ENCODE data around the gene EID2.

Gene EID2

GRCh38 chr19:39544226-39544903 is 4.4 kb upstream of the EID2 start:
- Histone ChIP-seq H3K4me1 (ENCODE audit: low read depth, poor library complexity, severe bottlenecking) (peaks cover 5% of the 10 kb centered on the region), H3K79me2 (ENCODE audit: insufficient read depth, low read depth) (no peaks in the 10 kb centered on the region), H2AFZ (ENCODE audit: low read depth) (no peak overlapping the region), H3K4me2 (no peak overlapping the region), H3K4me3 (IDR thresholded peaks at IDR 0.05; ENCODE audit: insufficient read depth, low read depth, low read length) (no peak overlapping the region), H3K36me3 (ENCODE audit: insufficient read depth) (no peaks in the 10 kb centered on the region), H3K27ac (no peak overlapping the region), H3K27me3 (ENCODE audit: insufficient read depth, low read depth) (no peaks in the 10 kb centered on the region), H3K9ac (no peak overlapping the region), H4K20me1 (ENCODE audit: insufficient read depth) (no peaks in the 10 kb centered on the region)
- TF ChIP-seq, protein P1, sequence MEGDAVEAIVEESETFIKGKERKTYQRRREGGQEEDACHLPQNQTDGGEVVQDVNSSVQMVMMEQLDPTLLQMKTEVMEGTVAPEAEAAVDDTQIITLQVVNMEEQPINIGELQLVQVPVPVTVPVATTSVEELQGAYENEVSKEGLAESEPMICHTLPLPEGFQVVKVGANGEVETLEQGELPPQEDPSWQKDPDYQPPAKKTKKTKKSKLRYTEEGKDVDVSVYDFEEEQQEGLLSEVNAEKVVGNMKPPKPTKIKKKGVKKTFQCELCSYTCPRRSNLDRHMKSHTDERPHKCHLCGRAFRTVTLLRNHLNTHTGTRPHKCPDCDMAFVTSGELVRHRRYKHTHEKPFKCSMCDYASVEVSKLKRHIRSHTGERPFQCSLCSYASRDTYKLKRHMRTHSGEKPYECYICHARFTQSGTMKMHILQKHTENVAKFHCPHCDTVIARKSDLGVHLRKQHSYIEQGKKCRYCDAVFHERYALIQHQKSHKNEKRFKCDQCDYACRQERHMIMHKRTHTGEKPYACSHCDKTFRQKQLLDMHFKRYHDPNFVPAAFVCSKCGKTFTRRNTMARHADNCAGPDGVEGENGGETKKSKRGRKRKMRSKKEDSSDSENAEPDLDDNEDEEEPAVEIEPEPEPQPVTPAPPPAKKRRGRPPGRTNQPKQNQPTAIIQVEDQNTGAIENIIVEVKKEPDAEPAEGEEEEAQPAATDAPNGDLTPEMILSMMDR (conservative IDR thresholded peaks at IDR 0.05; ENCODE audit: low read depth, low read length): no peak

DNA sequence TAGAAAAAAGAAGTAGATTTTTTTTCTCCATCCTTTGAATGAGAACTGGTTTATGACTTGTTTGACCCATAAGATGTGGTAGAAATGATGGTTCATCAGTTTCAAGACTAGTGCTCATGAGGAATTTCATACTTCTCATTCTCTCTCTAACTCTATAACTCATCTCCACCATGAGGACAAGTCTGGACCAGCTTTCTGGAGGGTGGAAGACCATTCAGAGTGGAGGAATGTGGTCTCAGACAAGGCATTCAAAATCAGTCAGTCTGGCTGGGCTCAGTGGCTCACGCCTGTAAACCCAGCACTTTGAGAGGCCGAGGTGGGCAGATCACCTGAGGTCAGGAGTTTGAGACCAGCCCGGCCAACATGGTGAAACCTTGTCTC is 3.5 kb upstream of the EID2 start:
- H3K27ac ChIP-seq: no peak overlapping the region
- peaks cover 5% of the 10 kb centered on the region; the same call in 1 of the 2 replicates for H3K79me2 ChIP-seq (ENCODE audit: insufficient read depth, low read depth)
- H4K20me1 ChIP-seq (ENCODE audit: insufficient read depth): no peaks in the 10 kb centered on the region
- H3K4me1 ChIP-seq (ENCODE audit: low read depth, poor library complexity, severe bottlenecking): peaks cover 13% of the 10 kb centered on the region
- no peaks in the 10 kb centered on the region for H3K36me3 ChIP-seq (ENCODE audit: insufficient read depth)
- no peak overlapping the region for H3K4me3 ChIP-seq (IDR thresholded peaks at IDR 0.05; ENCODE audit: insufficient read depth, low read depth, low read length)
- no peak overlapping the region for H2AFZ ChIP-seq (ENCODE audit: low read depth)
- no peak overlapping the region for H3K4me2 ChIP-seq
- no peak overlapping the region for H3K9ac ChIP-seq
- no peaks in the 10 kb centered on the region for H3K27me3 ChIP-seq (ENCODE audit: insufficient read depth, low read depth)
- TF ChIP-seq, protein P1 (conservative IDR thresholded peaks at IDR 0.05; ENCODE audit: low read depth, low read length): no peak

DNA sequence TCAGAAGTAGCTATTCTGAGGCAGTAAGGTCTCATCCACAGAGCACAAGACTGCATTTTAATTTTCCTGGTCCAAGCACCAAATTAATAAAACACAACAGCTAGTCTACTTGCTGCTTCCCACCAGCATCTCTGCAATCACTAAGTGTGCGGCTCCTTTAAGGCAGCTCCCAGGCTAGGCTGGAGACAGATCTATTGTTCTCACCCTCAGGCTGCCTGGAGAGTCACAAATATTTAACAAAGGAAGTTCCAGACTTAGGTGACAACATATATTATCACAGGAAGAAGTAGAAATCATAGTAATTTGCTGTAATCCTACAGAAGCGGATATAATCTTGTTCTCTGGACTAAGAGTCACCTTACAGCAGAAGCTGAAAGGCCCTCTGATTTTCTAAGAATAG is 2.2 kb upstream of the EID2 start:
- Histone ChIP-seq H4K20me1 (ENCODE audit: insufficient read depth) (no peaks in the 10 kb centered on the region), H3K27me3 (ENCODE audit: insufficient read depth, low read depth) (no peaks in the 10 kb centered on the region), H3K4me3 (IDR thresholded peaks at IDR 0.05; ENCODE audit: insufficient read depth, low read depth, low read length) (no peak overlapping the region), H3K27ac (no peak overlapping the region), H3K79me2 (ENCODE audit: insufficient read depth, low read depth) (peaks cover 5% of the 10 kb centered on the region; the same call in 1 of the 2 replicates), H3K36me3 (ENCODE audit: insufficient read depth) (no peaks in the 10 kb centered on the region), H2AFZ (ENCODE audit: low read depth) (no peak overlapping the region), H3K9ac (no peak overlapping the region), H3K4me1 (ENCODE audit: low read depth, poor library complexity, severe bottlenecking) (peaks cover 19% of the 10 kb centered on the region), H3K4me2 (no peak overlapping the region)
- TF ChIP-seq, protein P1 (conservative IDR thresholded peaks at IDR 0.05; ENCODE audit: low read depth, low read length): no peak

GRCh38 chr19:39540333-39540673 is 342 bp upstream of the EID2 start:
- no peak overlapping the region for H3K27ac ChIP-seq
- peaks cover 19% of the 10 kb centered on the region for H3K4me1 ChIP-seq (ENCODE audit: low read depth, poor library complexity, severe bottlenecking)
- no peaks in the 10 kb centered on the region for H3K36me3 ChIP-seq (ENCODE audit: insufficient read depth)
- peak overlapping the region; percentile 36 for H3K4me2 ChIP-seq
- H2AFZ ChIP-seq (ENCODE audit: low read depth): peak overlapping the region; percentile 57
- no peaks in the 10 kb centered on the region for H3K27me3 ChIP-seq (ENCODE audit: insufficient read depth, low read depth)
- H3K79me2 ChIP-seq (ENCODE audit: insufficient read depth, low read depth): peaks cover 5% of the 10 kb centered on the region; the same call in 1 of the 2 replicates
- no peak overlapping the region for H3K4me3 ChIP-seq (IDR thresholded peaks at IDR 0.05; ENCODE audit: insufficient read depth, low read depth, low read length)
- peak overlapping the region; percentile 77; the same call in 1 of the 2 replicates for H3K9ac ChIP-seq
- TF ChIP-seq, protein P1 (conservative IDR thresholded peaks at IDR 0.05; ENCODE audit: low read depth, low read length): peak; percentile 73
- no peaks in the 10 kb centered on the region for H4K20me1 ChIP-seq (ENCODE audit: insufficient read depth)

Data from KMS-11 (cell line).